ENCODE measurements around the gene AMBP.
"Not testable (repeated sequence)": the region's sequence is repeated elsewhere in the genome, so short reads cannot be mapped to it uniquely, and the experiment has no call there.

DNA sequence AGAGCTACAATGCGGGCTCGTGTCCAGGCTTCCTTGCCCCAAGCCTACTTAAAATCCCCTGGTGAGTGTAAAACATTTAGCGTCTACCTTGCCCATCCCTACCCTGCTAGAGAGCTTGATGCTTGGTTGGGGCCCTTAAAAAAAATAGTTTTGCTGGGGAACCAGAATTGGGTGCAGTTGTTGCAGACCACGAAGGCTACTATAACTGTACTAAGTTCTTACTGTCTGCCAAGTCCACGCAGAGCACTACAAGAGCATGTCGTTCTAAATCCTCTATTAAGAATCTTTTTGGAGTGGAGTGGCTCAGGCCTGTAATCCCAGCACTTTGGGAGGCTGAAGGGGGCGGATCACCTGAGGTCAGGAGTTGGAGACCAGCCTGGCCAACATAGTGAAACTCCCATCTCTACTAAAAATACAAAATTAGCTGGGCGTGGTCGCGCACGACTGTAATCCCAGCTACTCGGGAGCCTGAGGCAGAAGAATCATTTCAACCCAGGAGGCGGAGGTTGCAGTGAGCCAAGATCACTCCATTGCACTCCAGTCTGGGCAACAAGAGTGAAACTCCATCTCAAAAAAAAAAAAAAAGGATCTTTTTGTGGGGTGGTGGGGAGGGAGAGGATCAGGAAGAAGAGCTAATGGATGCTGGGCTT, 4.8 kb upstream of the AMBP start:
- TF ChIP-seq, protein P1, sequence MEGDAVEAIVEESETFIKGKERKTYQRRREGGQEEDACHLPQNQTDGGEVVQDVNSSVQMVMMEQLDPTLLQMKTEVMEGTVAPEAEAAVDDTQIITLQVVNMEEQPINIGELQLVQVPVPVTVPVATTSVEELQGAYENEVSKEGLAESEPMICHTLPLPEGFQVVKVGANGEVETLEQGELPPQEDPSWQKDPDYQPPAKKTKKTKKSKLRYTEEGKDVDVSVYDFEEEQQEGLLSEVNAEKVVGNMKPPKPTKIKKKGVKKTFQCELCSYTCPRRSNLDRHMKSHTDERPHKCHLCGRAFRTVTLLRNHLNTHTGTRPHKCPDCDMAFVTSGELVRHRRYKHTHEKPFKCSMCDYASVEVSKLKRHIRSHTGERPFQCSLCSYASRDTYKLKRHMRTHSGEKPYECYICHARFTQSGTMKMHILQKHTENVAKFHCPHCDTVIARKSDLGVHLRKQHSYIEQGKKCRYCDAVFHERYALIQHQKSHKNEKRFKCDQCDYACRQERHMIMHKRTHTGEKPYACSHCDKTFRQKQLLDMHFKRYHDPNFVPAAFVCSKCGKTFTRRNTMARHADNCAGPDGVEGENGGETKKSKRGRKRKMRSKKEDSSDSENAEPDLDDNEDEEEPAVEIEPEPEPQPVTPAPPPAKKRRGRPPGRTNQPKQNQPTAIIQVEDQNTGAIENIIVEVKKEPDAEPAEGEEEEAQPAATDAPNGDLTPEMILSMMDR (IDR thresholded peaks at IDR 0.05 in 8 of 11, conservative IDR thresholded peaks at IDR 0.05 in 3 of 11), result not testable (repeated sequence)
- not testable (repeated sequence) for TF ChIP-seq POLR2AphosphoS5 (IDR thresholded peaks at IDR 0.05)

All from spleen (tissue), 7 donors.